ENCODE results near the gene KREMEN1.

Gene KREMEN1

GRCh38 chr22:29147331-29147899 lies 74.6 kb downstream of the KREMEN1 start:
- no peak overlapping the region for H3K4me3 ChIP-seq (ENCODE audit: low read length)
- TF ChIP-seq, protein P1, sequence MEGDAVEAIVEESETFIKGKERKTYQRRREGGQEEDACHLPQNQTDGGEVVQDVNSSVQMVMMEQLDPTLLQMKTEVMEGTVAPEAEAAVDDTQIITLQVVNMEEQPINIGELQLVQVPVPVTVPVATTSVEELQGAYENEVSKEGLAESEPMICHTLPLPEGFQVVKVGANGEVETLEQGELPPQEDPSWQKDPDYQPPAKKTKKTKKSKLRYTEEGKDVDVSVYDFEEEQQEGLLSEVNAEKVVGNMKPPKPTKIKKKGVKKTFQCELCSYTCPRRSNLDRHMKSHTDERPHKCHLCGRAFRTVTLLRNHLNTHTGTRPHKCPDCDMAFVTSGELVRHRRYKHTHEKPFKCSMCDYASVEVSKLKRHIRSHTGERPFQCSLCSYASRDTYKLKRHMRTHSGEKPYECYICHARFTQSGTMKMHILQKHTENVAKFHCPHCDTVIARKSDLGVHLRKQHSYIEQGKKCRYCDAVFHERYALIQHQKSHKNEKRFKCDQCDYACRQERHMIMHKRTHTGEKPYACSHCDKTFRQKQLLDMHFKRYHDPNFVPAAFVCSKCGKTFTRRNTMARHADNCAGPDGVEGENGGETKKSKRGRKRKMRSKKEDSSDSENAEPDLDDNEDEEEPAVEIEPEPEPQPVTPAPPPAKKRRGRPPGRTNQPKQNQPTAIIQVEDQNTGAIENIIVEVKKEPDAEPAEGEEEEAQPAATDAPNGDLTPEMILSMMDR (conservative IDR thresholded peaks at IDR 0.05; ENCODE audit: low read length) = no peak
- DNase-seq (ENCODE audit: low read depth) = no peak

DNA sequence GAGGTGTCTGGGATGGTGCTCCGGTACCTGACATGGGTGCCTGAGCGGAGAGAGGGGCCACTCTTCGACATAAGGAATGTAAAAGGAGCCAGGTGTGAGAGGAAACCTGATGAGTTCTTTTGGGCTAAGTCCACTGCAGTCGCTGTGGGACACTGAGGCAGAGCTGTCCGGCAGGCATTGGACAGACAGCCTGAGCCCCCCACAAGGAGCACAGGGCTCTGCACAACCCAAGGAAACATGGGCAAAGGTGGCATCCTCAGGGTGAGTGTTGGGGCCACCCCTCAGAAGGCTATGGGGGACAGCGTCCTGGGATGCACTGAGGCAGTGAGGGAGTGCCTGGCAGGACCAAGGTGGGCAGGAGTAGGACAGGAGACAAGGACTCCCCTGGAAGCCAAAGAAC lies 75.2 kb downstream of the KREMEN1 start:
- no peak overlapping the region for H3K4me3 ChIP-seq (ENCODE audit: low read length)
- TF ChIP-seq, protein P1 (conservative IDR thresholded peaks at IDR 0.05; ENCODE audit: low read length) = no peak
- DNase-seq (ENCODE audit: low read depth) = no peak

DNA sequence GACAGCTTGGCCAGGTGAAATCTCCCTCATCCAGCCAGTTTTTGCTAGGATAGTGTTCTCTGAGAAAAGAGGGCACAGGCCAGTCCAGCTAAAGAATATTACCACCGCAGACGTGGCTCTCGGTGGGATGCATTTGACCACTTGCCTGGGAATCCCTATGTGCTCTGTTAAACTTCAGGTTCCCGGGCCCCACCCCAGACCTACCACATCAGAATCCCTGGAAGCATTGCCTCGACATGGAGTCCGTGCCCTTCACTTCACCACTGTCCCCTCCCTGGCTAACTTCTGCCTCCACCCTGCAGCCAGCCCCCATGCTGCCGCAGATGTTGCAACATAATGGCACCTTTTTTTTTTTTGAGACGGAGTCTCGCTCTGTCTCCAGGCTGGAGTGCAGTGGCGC lies 76.0 kb downstream of the KREMEN1 start:
- TF ChIP-seq, protein P1 (conservative IDR thresholded peaks at IDR 0.05; ENCODE audit: low read length) = no peak
- no peak for DNase-seq (ENCODE audit: low read depth)

DNA sequence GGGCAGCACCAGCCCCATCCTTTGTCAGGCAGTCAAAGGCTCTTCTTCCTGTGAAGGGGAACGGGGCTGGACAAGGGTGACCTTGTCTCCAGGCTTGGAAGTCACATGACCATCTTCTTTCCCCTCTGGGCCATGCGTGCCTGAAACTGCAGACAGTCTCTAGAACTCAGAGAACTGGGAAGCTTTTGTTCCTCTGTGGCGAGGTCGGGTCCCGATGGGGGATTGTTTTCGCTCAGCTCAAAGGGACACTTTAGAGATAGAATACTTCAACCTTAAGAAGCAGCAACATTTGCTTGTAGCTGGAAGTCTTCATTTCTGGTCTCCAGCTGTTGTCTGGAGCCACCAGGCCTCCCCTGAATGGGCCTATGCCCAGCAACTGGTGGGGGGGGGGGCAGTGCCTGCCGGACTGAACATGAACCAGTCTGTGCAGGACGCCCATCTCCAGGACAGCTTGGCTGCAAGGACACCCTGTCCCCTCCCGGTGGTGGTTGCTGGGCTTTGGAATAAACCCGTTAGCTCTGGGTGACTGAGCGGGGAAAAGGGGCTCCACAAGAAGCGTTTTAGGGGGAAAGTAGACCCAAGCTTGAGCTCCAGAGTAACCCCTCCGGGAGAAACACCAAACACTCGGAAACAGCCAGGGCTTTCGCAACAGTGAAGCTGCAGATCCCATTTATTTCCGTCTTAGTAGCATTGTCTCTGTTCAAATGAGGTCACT lies 77.2 kb downstream of the KREMEN1 start:
- TF ChIP-seq, protein P1 (conservative IDR thresholded peaks at IDR 0.05; ENCODE audit: low read length) = no peak
- no peak overlapping the region for H3K4me3 ChIP-seq (ENCODE audit: low read length)
- no peak for DNase-seq (ENCODE audit: low read depth)

More for the DNA sequence above, 76.0 kb downstream of the KREMEN1 start:
- no peak overlapping the region for H3K4me3 ChIP-seq (ENCODE audit: low read length)

DNA sequence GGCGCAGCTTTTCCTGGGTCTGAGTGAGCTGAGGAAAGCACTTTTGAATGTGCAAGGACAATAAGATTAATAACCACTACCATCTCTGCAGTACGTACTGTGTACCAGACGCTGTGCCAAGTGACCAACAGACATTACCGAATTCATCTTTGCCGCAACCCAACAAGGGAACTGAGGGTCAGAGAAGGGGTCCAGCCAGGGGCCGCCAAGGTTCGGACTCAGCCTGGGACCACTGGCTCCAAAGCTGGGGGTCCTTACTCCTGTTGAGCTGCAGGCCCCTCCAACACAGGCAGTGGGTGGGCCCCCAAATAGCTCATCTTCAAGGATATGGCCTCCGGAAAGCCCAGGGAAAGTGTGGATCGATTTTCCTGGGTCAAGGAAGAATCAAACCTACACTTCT lies 77.9 kb downstream of the KREMEN1 start:
- no peak overlapping the region for H3K4me3 ChIP-seq (ENCODE audit: low read length)
- DNase-seq (ENCODE audit: low read depth) = no peak
- TF ChIP-seq, protein P1 (conservative IDR thresholded peaks at IDR 0.05; ENCODE audit: low read length) = no peak

- TF ChIP-seq, protein P1 (conservative IDR thresholded peaks at IDR 0.05; ENCODE audit: low read length) = no peak
- no peak overlapping the region for H3K4me3 ChIP-seq (ENCODE audit: low read length)
- no peak for DNase-seq (ENCODE audit: low read depth)
These were observed 78.5 kb downstream of the KREMEN1 start for GRCh38 chr22:29151316-29151715.
